Endodermal cell (in vitro differentiated cells): ENCODE measurements around the gene LEKR1. TPM values are rescaled to one million over a fixed set of nuclear protein-coding genes. Genes with fewer than 3 reads are reported as not detected.

Source experiments
- DNase-seq: peaks from one replicate; pipeline ENCODE4 v3.0.0-alpha.2; 2017
- H3K27ac ChIP-seq: 2 replicates; pipeline ENCODE4 v1.5.1; 2013; ENCODE audit warnings: mild to moderate bottlenecking, low read depth, low read length, moderate library complexity
- H3K27me3 ChIP-seq: 2 replicates; pipeline ENCODE4 v1.6.1; 2013; ENCODE audit warnings: mild to moderate bottlenecking, low read length, moderate library complexity; ENCODE audit not compliant: insufficient read depth, control insufficient read depth, poor library complexity, severe bottlenecking
- H3K36me3 ChIP-seq: 2 replicates; pipeline ENCODE4 v1.7.0; 2013; ENCODE audit warnings: mild to moderate bottlenecking, low read length, moderate library complexity; ENCODE audit not compliant: control insufficient read depth, insufficient read depth
- H3K4me1 ChIP-seq: one replicate; pipeline ENCODE4 v1.7.0; 2013; ENCODE audit warnings: low read length; ENCODE audit not compliant: control insufficient read depth, insufficient read depth
- H3K4me3 ChIP-seq: 2 replicates; pipeline ENCODE4 v1.5.1; 2013; ENCODE audit warnings: mild to moderate bottlenecking, low read length, moderate library complexity
- H3K9ac ChIP-seq: 2 replicates; pipeline ENCODE4 v1.6.1; 2013; ENCODE audit warnings: mild to moderate bottlenecking, low read length, moderate library complexity; ENCODE audit not compliant: poor library complexity, severe bottlenecking; ENCODE audit errors: extremely low read depth
- H3K9me3 ChIP-seq: 2 replicates; pipeline ENCODE4 v1.6.1; 2013; ENCODE audit warnings: mild to moderate bottlenecking, low read length, moderate library complexity; ENCODE audit not compliant: control insufficient read depth
- H3K27ac Mint-ChIP-seq: 2 replicates; pipeline ENCODE4 v1.8.0; 2020; ENCODE audit warnings: mixed read lengths
- H3K27me3 Mint-ChIP-seq: 2 replicates; pipeline ENCODE4 v1.8.0; 2021; ENCODE audit warnings: mild to moderate bottlenecking, mixed read lengths; ENCODE audit not compliant: insufficient read depth
- H3K36me3 Mint-ChIP-seq: 2 replicates; pipeline ENCODE4 v1.8.0; 2020; ENCODE audit warnings: low read depth, mixed read lengths
- H3K4me1 Mint-ChIP-seq: 2 replicates; pipeline ENCODE4 v1.8.0; 2020; ENCODE audit warnings: mixed read lengths
- H3K4me3 Mint-ChIP-seq: 2 replicates; pipeline ENCODE4 v1.8.0; 2020; ENCODE audit warnings: mild to moderate bottlenecking, moderate library complexity, mixed read lengths
- H3K9me3 Mint-ChIP-seq: 2 replicates; pipeline ENCODE4 v1.8.0; 2020; ENCODE audit warnings: mild to moderate bottlenecking, mixed read lengths
- CTCF ChIP-seq: fragments of 200-600 bp; sonication (generic); conservative IDR thresholded peaks from 2 replicates; pipeline ENCODE4 v1.5.0; 2021; ENCODE audit warnings: antibody characterized with exemption, mild to moderate bottlenecking
- WGBS, 2 experiments: methylation state at CpG; one replicate each; pipeline versions ENCODE4 v1.1.5 to v1.1.7; 2013; ENCODE audit warnings: missing lambda C conversion rate in 2 of 2, mixed read lengths in 1 of 2; ENCODE audit not compliant: insufficient coverage in 1 of 2, insufficient read length in 1 of 2; 5-methylcytosine and 5-hydroxymethylcytosine counted together
- total RNA-seq, 2 donors: library from RNA; stranded (reverse); fragmentation: NEBNext Ultra II Directional in 1 of 2; extraction: Animal tissue kit (Norgen Biotek cat#: 25700) in 1 of 2; gene quantifications; 2 replicates in 1 of 2; 3 replicates in 1 of 2; pipeline ENCODE4 v1.2.1, GENCODE V29; 2021

LEKR1 gene
- total RNA-seq, 2 donors from 2014 or later = 1.0 to 1.2 TPM

GRCh38 chr3:157087373-157087772 is 261.2 kb downstream of the LEKR1 start:
- Histone ChIP-seq H3K36me3 (no peaks in the 10 kb centered on the region), H3K27ac (no peak overlapping the region), H3K4me3 (no peak overlapping the region), H3K27me3 (no peaks in the 10 kb centered on the region), H3K9me3 (no peaks in the 10 kb centered on the region), H3K4me1 (peaks cover 13% of the 10 kb centered on the region), H3K9ac (no peak overlapping the region)
- H3K27me3 Mint-ChIP-seq = peaks cover 3% of the 10 kb centered on the region
- no peak for DNase-seq
- H3K27ac Mint-ChIP-seq = no peak overlapping the region
- TF ChIP-seq CTCF = no peak
- no CpG with 5 or more reads among the region's 1 CpG for WGBS, 2 experiments
- no peak overlapping the region for H3K4me3 Mint-ChIP-seq
- peaks cover 46% of the 10 kb centered on the region for H3K4me1 Mint-ChIP-seq
- H3K9me3 Mint-ChIP-seq = no peaks in the 10 kb centered on the region
- H3K36me3 Mint-ChIP-seq = no peaks in the 10 kb centered on the region

DNA sequence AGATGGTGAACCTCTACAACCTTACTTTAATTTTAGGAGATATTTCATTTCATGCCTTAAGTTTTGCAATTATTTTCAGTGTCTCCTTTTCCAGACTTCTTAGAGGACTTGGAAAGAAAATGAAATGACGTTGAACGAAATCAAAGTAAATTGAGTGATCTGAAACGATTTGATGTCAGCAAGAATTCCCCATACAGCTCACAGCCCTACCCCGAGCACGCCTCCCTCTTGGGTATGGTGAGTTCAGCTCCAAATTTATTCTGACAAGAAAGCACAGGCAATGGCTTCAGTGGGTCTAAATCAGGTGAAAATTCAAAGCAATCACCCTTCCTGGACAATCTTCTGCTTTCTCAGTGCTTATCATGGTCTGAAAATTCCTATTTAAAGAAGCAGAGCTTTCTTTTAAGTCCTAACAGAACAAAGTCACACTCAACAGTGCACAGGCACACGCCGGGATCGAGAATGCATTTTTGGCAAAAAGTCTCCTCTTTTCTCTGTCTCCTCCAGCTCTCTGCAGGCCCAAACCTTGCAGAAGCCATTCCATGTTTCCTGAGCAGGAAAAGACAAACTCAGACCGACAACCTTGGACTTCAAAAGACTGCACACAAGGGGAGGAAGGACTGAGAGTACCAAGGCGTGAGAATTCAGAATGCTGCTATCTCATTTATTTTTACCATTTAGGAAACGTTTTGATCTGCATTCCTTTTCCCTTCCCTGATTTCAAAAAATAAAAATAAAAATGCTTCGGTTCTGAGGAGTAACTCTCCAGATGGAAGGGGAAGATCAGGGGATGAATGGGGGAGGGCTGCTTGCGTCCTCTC is 261.8 kb downstream of the LEKR1 start:
- Mint-ChIP-seq H3K27ac (peak overlapping the region; percentile 85), H3K36me3 (no peaks in the 10 kb centered on the region), H3K4me3 (peak overlapping the region; percentile 62), H3K27me3 (peaks cover 3% of the 10 kb centered on the region), H3K4me1 (peaks cover 43% of the 10 kb centered on the region), H3K9me3 (no peaks in the 10 kb centered on the region)
- Histone ChIP-seq H3K4me3 (peak overlapping the region; percentile 71), H3K36me3 (no peaks in the 10 kb centered on the region), H3K9ac (peak overlapping the region; percentile 75), H3K27me3 (no peaks in the 10 kb centered on the region), H3K27ac (peak overlapping the region; percentile 94), H3K9me3 (no peaks in the 10 kb centered on the region), H3K4me1 (peaks cover 13% of the 10 kb centered on the region)
- 55 to 60% methylated on average over 7 to 13 of the region's 13 CpGs for WGBS, 2 experiments
- no peak for DNase-seq
- no peak for TF ChIP-seq CTCF

GRCh38 chr3:157088601-157089454 is 262.7 kb downstream of the LEKR1 start:
- H3K4me3 Mint-ChIP-seq = peak overlapping the region; percentile 62
- H3K36me3 Mint-ChIP-seq = no peaks in the 10 kb centered on the region
- H3K27me3 Mint-ChIP-seq = peaks cover 3% of the 10 kb centered on the region

More at GRCh38 chr3:157088601-157089454, 262.7 kb downstream of the LEKR1 start:
- Histone ChIP-seq H3K9ac (peak overlapping the region; percentile 75), H3K27ac (peak overlapping the region; percentile 94), H3K9me3 (no peaks in the 10 kb centered on the region), H3K4me1 (peaks cover 13% of the 10 kb centered on the region), H3K4me3 (peak overlapping the region; percentile 71), H3K36me3 (no peaks in the 10 kb centered on the region), H3K27me3 (no peaks in the 10 kb centered on the region)
- H3K9me3 Mint-ChIP-seq = no peaks in the 10 kb centered on the region
- DNase-seq = peak; percentile 97
- 1% methylated on average over 21 to 59 of the region's 59 CpGs for WGBS, 2 experiments
- peak; percentile 16 for TF ChIP-seq CTCF
- H3K27ac Mint-ChIP-seq = peak overlapping the region; percentile 85
- H3K4me1 Mint-ChIP-seq = peaks cover 41% of the 10 kb centered on the region
